ENCODE results near the gene NUDT19.

- TF ChIP-seq POLR2A (IDR thresholded peaks at IDR 0.05) (no peak), CTCF (IDR thresholded peaks at IDR 0.05) (no peak), EP300 (IDR thresholded peaks at IDR 0.05) (no peak)
Measured at GRCh38 chr19:32675720-32676185, 15.9 kb upstream of the NUDT19 start, which contains the start of gene RGS9BP.
